ENCODE data around the gene VCPKMT. TPM values are rescaled to one million over a fixed set of nuclear protein-coding genes. Genes with fewer than 3 reads are reported as not detected.

The VCPKMT gene
- 10 to 100 TPM; 12.0 to 14.5 TPM for total RNA-seq

GRCh38 chr14:50116181-50116956, at the start of gene VCPKMT:
VCPKMT (minus strand) TSS chr14:50116572; CDS start chr14:50116552, 20 bp downstream.
- Mint-ChIP-seq H3K27ac (peak within 1 kb of the TSS; percentile 98), H3K4me1 (peaks cover 32% of the 10 kb centered on the region), H3K27me3 (no peaks in the 10 kb centered on the region), H3K36me3 (peaks cover 30% of the 10 kb centered on the region), H3K4me3 (peak within 1 kb of the TSS; percentile 97), H3K9me3 (ENCODE audit: low read depth) (no peaks in the 10 kb centered on the region)
- CTCF ChIA-PET, result interaction anchor here (0.6 to 3.9 kb wide), 9 partner anchors 9 to 264 kb away, joined by 3 to 25 read pairs (median 3); partner anchors contain the start of gene NEMF
- ATAC-seq, result peak; percentile 99
- peak; percentile 96 for DNase-seq

GRCh38 chr14:50156111-50156510, 39.7 kb upstream of the VCPKMT start:
- DNase-seq, result no peak
- Mint-ChIP-seq H3K4me1 (no peaks in the 10 kb centered on the region), H3K36me3 (peaks cover 11% of the 10 kb centered on the region), H3K27me3 (no peaks in the 10 kb centered on the region), H3K27ac (no peak overlapping the region), H3K4me3 (no peak overlapping the region), H3K9me3 (ENCODE audit: low read depth) (no peaks in the 10 kb centered on the region)
- CTCF ChIA-PET, result interaction anchor here (1.0 kb wide), 1 partner anchor 10 kb away, joined by 3 read pairs; no protein-coding TSS in a partner anchor
- no peak for ATAC-seq

GRCh38 chr14:50148799-50149198, 32.4 kb upstream of the VCPKMT start:
- Mint-ChIP-seq H3K36me3 (peaks cover 18% of the 10 kb centered on the region), H3K27ac (no peak overlapping the region), H3K27me3 (no peaks in the 10 kb centered on the region), H3K9me3 (ENCODE audit: low read depth) (no peaks in the 10 kb centered on the region), H3K4me1 (no peaks in the 10 kb centered on the region), H3K4me3 (no peak overlapping the region)
- CTCF ChIA-PET, result no interaction called here
- ATAC-seq (no peak), DNase-seq (no peak)

GRCh38 chr14:50139192-50139591, 22.8 kb upstream of the VCPKMT start:
- ATAC-seq (no peak), DNase-seq (no peak)
- Mint-ChIP-seq H3K4me3 (no peak overlapping the region), H3K27me3 (no peaks in the 10 kb centered on the region), H3K4me1 (no peaks in the 10 kb centered on the region), H3K36me3 (peaks cover 1% of the 10 kb centered on the region), H3K27ac (no peak overlapping the region), H3K9me3 (ENCODE audit: low read depth) (no peaks in the 10 kb centered on the region)
- CTCF ChIA-PET, result interaction anchor here (1.3 kb wide), 1 partner anchor 11 kb away, joined by 4 read pairs; no protein-coding TSS in a partner anchor

GRCh38 chr14:50127802-50128201, 11.4 kb upstream of the VCPKMT start:
- CTCF ChIA-PET, result interaction anchor here (1.1 to 1.9 kb wide), 3 partner anchors 11 to 359 kb away, joined by 3 to 6 read pairs (median 4); partner anchors contain the start of genes KLHDC2 and VCPKMT
- Mint-ChIP-seq H3K27ac (no peak overlapping the region), H3K27me3 (no peaks in the 10 kb centered on the region), H3K9me3 (ENCODE audit: low read depth) (peaks cover 7% of the 10 kb centered on the region), H3K36me3 (peaks cover 32% of the 10 kb centered on the region), H3K4me3 (no peak overlapping the region), H3K4me1 (peaks cover 9% of the 10 kb centered on the region)
- ATAC-seq (no peak), DNase-seq (no peak)

- no peak for DNase-seq
- H3K4me3 Mint-ChIP-seq, result no peak overlapping the region
- H3K27ac Mint-ChIP-seq, result no peak overlapping the region
- peaks cover 7% of the 10 kb centered on the region for H3K4me1 Mint-ChIP-seq
- CTCF ChIA-PET, result interaction anchor here (0.6 to 0.8 kb wide), 3 partner anchors 19 to 369 kb away, joined by 3 read pairs; no protein-coding TSS in a partner anchor
- ATAC-seq, result peak; percentile 42
- H3K36me3 Mint-ChIP-seq, result peaks cover 18% of the 10 kb centered on the region
- H3K9me3 Mint-ChIP-seq (ENCODE audit: low read depth), result no peaks in the 10 kb centered on the region
- no peaks in the 10 kb centered on the region for H3K27me3 Mint-ChIP-seq
These were observed 6.7 kb upstream of the VCPKMT start for GRCh38 chr14:50123062-50123461.

GRCh38 chr14:50122291-50122690, 5.9 kb upstream of the VCPKMT start:
- no peaks in the 10 kb centered on the region for H3K27me3 Mint-ChIP-seq
- ATAC-seq (no peak), DNase-seq (no peak)
- H3K27ac Mint-ChIP-seq, result no peak overlapping the region
- no peaks in the 10 kb centered on the region for H3K9me3 Mint-ChIP-seq (ENCODE audit: low read depth)
- peaks cover 19% of the 10 kb centered on the region for H3K36me3 Mint-ChIP-seq
- CTCF ChIA-PET, result interaction anchor here (0.6 to 0.8 kb wide), 2 partner anchors 52 to 369 kb away, joined by 3 read pairs; no protein-coding TSS in a partner anchor
- H3K4me3 Mint-ChIP-seq, result no peak overlapping the region
- H3K4me1 Mint-ChIP-seq, result peaks cover 5% of the 10 kb centered on the region

- H3K27ac Mint-ChIP-seq, result no peak overlapping the region
- CTCF ChIA-PET, result interaction anchor here (0.7 to 1.0 kb wide), 2 partner anchors 260 to 411 kb away, joined by 3 read pairs; partner anchors contain the start of gene MAP4K5
- H3K4me3 Mint-ChIP-seq, result no peak overlapping the region
These were observed 5.1 kb upstream of the VCPKMT start for GRCh38 chr14:50121486-50121885.

GRCh38 chr14:50117456-50117855, 1.1 kb upstream of the VCPKMT start:
- Mint-ChIP-seq H3K27ac (no peak overlapping the region), H3K9me3 (ENCODE audit: low read depth) (no peaks in the 10 kb centered on the region), H3K36me3 (peaks cover 20% of the 10 kb centered on the region), H3K4me1 (peaks cover 29% of the 10 kb centered on the region), H3K27me3 (no peaks in the 10 kb centered on the region), H3K4me3 (no peak overlapping the region)
- DNase-seq (no peak), ATAC-seq (no peak)
- CTCF ChIA-PET, result interaction anchor here (2.1 to 3.9 kb wide), 2 partner anchors 252 to 265 kb away, joined by 6 to 25 read pairs; partner anchors contain the start of gene NEMF

More at GRCh38 chr14:50121486-50121885, 5.1 kb upstream of the VCPKMT start:
- no peaks in the 10 kb centered on the region for H3K9me3 Mint-ChIP-seq (ENCODE audit: low read depth)
- peaks cover 10% of the 10 kb centered on the region for H3K4me1 Mint-ChIP-seq
- H3K36me3 Mint-ChIP-seq, result peaks cover 18% of the 10 kb centered on the region
- ATAC-seq, result no peak
- no peaks in the 10 kb centered on the region for H3K27me3 Mint-ChIP-seq
- no peak for DNase-seq

GRCh38 chr14:50116966-50117365, 594 bp upstream of the VCPKMT start:
- ATAC-seq (no peak), DNase-seq (no peak)
- peak overlapping the region; percentile 98 for H3K27ac Mint-ChIP-seq
- peak overlapping the region; percentile 97 for H3K4me3 Mint-ChIP-seq
- no peaks in the 10 kb centered on the region for H3K9me3 Mint-ChIP-seq (ENCODE audit: low read depth)
- CTCF ChIA-PET, result interaction anchor here (0.6 to 3.9 kb wide), 8 partner anchors 10 to 264 kb away, joined by 3 to 25 read pairs (median 4); partner anchors contain the start of gene NEMF
- H3K36me3 Mint-ChIP-seq, result peaks cover 24% of the 10 kb centered on the region
- no peaks in the 10 kb centered on the region for H3K27me3 Mint-ChIP-seq
- H3K4me1 Mint-ChIP-seq, result peaks cover 31% of the 10 kb centered on the region

GRCh38 chr14:50113381-50114035, 2.9 kb downstream of the VCPKMT start:
- Mint-ChIP-seq H3K4me3 (peak overlapping the region; percentile 25), H3K4me1 (peaks cover 45% of the 10 kb centered on the region), H3K9me3 (ENCODE audit: low read depth) (no peaks in the 10 kb centered on the region), H3K27ac (peak overlapping the region; percentile 40), H3K36me3 (peaks cover 43% of the 10 kb centered on the region), H3K27me3 (no peaks in the 10 kb centered on the region)
- DNase-seq (no peak), ATAC-seq (no peak)
- CTCF ChIA-PET, result interaction anchor here (1.2 to 3.9 kb wide), 4 partner anchors 252 to 261 kb away, joined by 3 to 25 read pairs (median 8); partner anchors contain the start of gene NEMF

- DNase-seq, result no peak
- Mint-ChIP-seq H3K9me3 (ENCODE audit: low read depth) (no peaks in the 10 kb centered on the region), H3K27ac (no peak overlapping the region), H3K4me1 (peaks cover 35% of the 10 kb centered on the region), H3K4me3 (no peak overlapping the region), H3K36me3 (peaks cover 38% of the 10 kb centered on the region), H3K27me3 (no peaks in the 10 kb centered on the region)
- CTCF ChIA-PET, result no interaction called here
- no peak for ATAC-seq
These were observed 5.9 kb downstream of the VCPKMT start for GRCh38 chr14:50110323-50111037.

GRCh38 chr14:50109342-50109741, 7.0 kb downstream of the VCPKMT start:
- DNase-seq (no peak), ATAC-seq (no peak)
- no peaks in the 10 kb centered on the region for H3K9me3 Mint-ChIP-seq (ENCODE audit: low read depth)
- H3K4me3 Mint-ChIP-seq, result no peak overlapping the region
- H3K27me3 Mint-ChIP-seq, result no peaks in the 10 kb centered on the region
- peaks cover 38% of the 10 kb centered on the region for H3K36me3 Mint-ChIP-seq
- H3K4me1 Mint-ChIP-seq, result peaks cover 33% of the 10 kb centered on the region
- CTCF ChIA-PET, result interaction anchor here (0.8 to 1.0 kb wide), 3 partner anchors 49 to 247 kb away, joined by 3 to 4 read pairs (median 3); no protein-coding TSS in a partner anchor
- no peak overlapping the region for H3K27ac Mint-ChIP-seq
